T-helper 2 cell treated with Interferon-gamma antibody and Interleukin-4, amounts not matched to agents 100 ng/mL and 5 ng/mL, for 36 hours (primary cell): Measurements from ENCODE around the gene FLOT1. TPM values are rescaled to one million over a fixed set of nuclear protein-coding genes. Genes with fewer than 3 reads are reported as not detected.

Experiments used
- intact Hi-C: fragments of 100-400 bp; cut with micrococcal nuclease; formaldehyde crosslinking; loops from one replicate; pipeline ENCODE4 v1.15.1; 2023
- total RNA-seq: library from RNA; stranded (reverse); gene quantifications from 2 replicates; pipeline ENCODE4 v1.2.3, GENCODE V29; 2022

Gene FLOT1
- total RNA-seq, 1 donor from 2014 or later, result 126 TPM

- intact Hi-C loops, result no loop called here
Observed at GRCh38 chr6:30707281-30707850, 35.1 kb downstream of the FLOT1 start.

GRCh38 chr6:30705620-30706019 is 36.9 kb downstream of the FLOT1 start:
- intact Hi-C loops, result no loop called here

GRCh38 chr6:30703821-30704220 is 38.7 kb downstream of the FLOT1 start:
- intact Hi-C loops, result no loop called here

GRCh38 chr6:30703011-30703410 is 39.5 kb downstream of the FLOT1 start:
- intact Hi-C loops, result no loop called here

- intact Hi-C loops, result no loop called here
Observed at GRCh38 chr6:30700340-30700739, 42.1 kb downstream of the FLOT1 start.

- intact Hi-C loops, result no loop called here
Observed at GRCh38 chr6:30696432-30696831, 46.1 kb downstream of the FLOT1 start.

- intact Hi-C loops, result no loop called here
Observed at GRCh38 chr6:30691208-30691847, 51.2 kb downstream of the FLOT1 start.

- intact Hi-C loops, result no loop called here
Observed at GRCh38 chr6:30690403-30691207, 51.9 kb downstream of the FLOT1 start, which contains the start of gene NRM. TSS of gene NRM (minus strand) at chr6:30690984. CDS start at chr6:30690974, 10 bp downstream.

GRCh38 chr6:30689985-30690384 is 52.5 kb downstream of the FLOT1 start:
- intact Hi-C loops, result loop anchor here (10.0 kb wide), 1 partner anchor 465 kb away; the partner anchor contains the start of genes CCHCR1 and TCF19

GRCh38 chr6:30689022-30689865 is 53.2 kb downstream of the FLOT1 start:
- intact Hi-C loops, result loop anchor here (10.0 kb wide), 1 partner anchor 466 kb away; the partner anchor contains the start of genes CCHCR1 and TCF19

- intact Hi-C loops, result loop anchor here (10.0 kb wide), 1 partner anchor 466 kb away; the partner anchor contains the start of genes CCHCR1 and TCF19
Observed at GRCh38 chr6:30688569-30688968, 53.9 kb downstream of the FLOT1 start.

- intact Hi-C loops, result loop anchor here (1.0 to 10.0 kb wide), 2 partner anchors 29 to 467 kb away; partner anchors contain the start of genes CCHCR1, MDC1 and TCF19
Observed at GRCh38 chr6:30687659-30688431, 54.6 kb downstream of the FLOT1 start.

- intact Hi-C loops, result loop anchor here (1.0 to 10.0 kb wide), 2 partner anchors 30 to 468 kb away; partner anchors contain the start of genes CCHCR1, MDC1 and TCF19
Observed at GRCh38 chr6:30686908-30687658, 55.4 kb downstream of the FLOT1 start.

GRCh38 chr6:30686009-30686907 is 56.2 kb downstream of the FLOT1 start, which contains the start of gene PPP1R18:
TSS of gene PPP1R18 (minus strand) at chr6:30686645. CDS start at chr6:30686018, 627 bp downstream.
- intact Hi-C loops, result loop anchor here (10.0 kb wide), 1 partner anchor 469 kb away; the partner anchor contains the start of genes CCHCR1 and TCF19

GRCh38 chr6:30685157-30686008 is 57.1 kb downstream of the FLOT1 start:
- intact Hi-C loops, result loop anchor here (10.0 kb wide), 1 partner anchor 469 kb away; the partner anchor contains the start of genes CCHCR1 and TCF19

GRCh38 chr6:30684386-30685156 is 57.9 kb downstream of the FLOT1 start:
- intact Hi-C loops, result loop anchor here (10.0 kb wide), 1 partner anchor 470 kb away; the partner anchor contains the start of genes CCHCR1 and TCF19
